CD4-positive, alpha-beta T cell treated with Interleukin-21 for 1 hour (primary cell): ENCODE measurements around the gene CDCA4.
A peak's percentile ranks its signal among the peaks of the same experiment; 100 is the strongest.

Experiments used
- DNase-seq: peaks from one replicate; pipeline ENCODE4 v3.0.0-alpha.2; 2020

Gene CDCA4

GRCh38 chr14:104984056-104984894 lies 36.6 kb downstream of the CDCA4 start:
- no peak for DNase-seq

- no peak for DNase-seq
Measured at GRCh38 chr14:104983231-104983721, 37.6 kb downstream of the CDCA4 start.

- no peak for DNase-seq
Measured at GRCh38 chr14:104982548-104983230, 38.2 kb downstream of the CDCA4 start.

GRCh38 chr14:104981699-104982541 lies 39.0 kb downstream of the CDCA4 start:
- DNase-seq, result no peak

- no peak for DNase-seq
Measured at GRCh38 chr14:104980611-104981531, 40.0 kb downstream of the CDCA4 start.

- no peak for DNase-seq
Measured at GRCh38 chr14:104979758-104980610, 40.9 kb downstream of the CDCA4 start.

- DNase-seq, result no peak
Measured at GRCh38 chr14:104978746-104979691, 41.9 kb downstream of the CDCA4 start.

GRCh38 chr14:104977681-104978653 lies 42.9 kb downstream of the CDCA4 start, which contains the start of gene AHNAK2:
Gene AHNAK2 (minus strand): TSS chr14:104978374. CDS start chr14:104978237, 137 bp downstream.
- peak; percentile 52 for DNase-seq

GRCh38 chr14:104977008-104977680 lies 43.7 kb downstream of the CDCA4 start:
- no peak for DNase-seq

- peak; percentile 87 for DNase-seq
Measured at GRCh38 chr14:104976198-104977007, 44.5 kb downstream of the CDCA4 start.

GRCh38 chr14:104975481-104976197 lies 45.2 kb downstream of the CDCA4 start:
- DNase-seq, result peak; percentile 8

GRCh38 chr14:104974665-104975390 lies 46.1 kb downstream of the CDCA4 start:
- DNase-seq, result no peak

GRCh38 chr14:104974146-104974541 lies 46.7 kb downstream of the CDCA4 start:
- DNase-seq, result no peak

- no peak for DNase-seq
Measured at GRCh38 chr14:104973385-104974145, 47.3 kb downstream of the CDCA4 start.

- no peak for DNase-seq
Measured at GRCh38 chr14:104973135-104973384, 47.8 kb downstream of the CDCA4 start.
